Stimulated activated CD4-positive, alpha-beta T cell treated with anti-CD3 and anti-CD28 coated beads, Interleukin-12 subunit alpha, Interleukin-12 subunit beta, amount 100 ng/mL, for 24 hours (primary cell): ENCODE results near the gene ELP5.
A peak's percentile ranks its signal among the peaks of the same experiment; 100 is the strongest.

Source experiments
- DNase-seq, 2 experiments: peaks; one replicate each; pipeline ENCODE4 v3.0.0-alpha.2; 2020; ENCODE audit warnings: low read depth in 2 of 2

Gene ELP5

GRCh38 chr17:7285679-7286078, 33.7 kb downstream of the ELP5 start:
- no peak for DNase-seq

DNA sequence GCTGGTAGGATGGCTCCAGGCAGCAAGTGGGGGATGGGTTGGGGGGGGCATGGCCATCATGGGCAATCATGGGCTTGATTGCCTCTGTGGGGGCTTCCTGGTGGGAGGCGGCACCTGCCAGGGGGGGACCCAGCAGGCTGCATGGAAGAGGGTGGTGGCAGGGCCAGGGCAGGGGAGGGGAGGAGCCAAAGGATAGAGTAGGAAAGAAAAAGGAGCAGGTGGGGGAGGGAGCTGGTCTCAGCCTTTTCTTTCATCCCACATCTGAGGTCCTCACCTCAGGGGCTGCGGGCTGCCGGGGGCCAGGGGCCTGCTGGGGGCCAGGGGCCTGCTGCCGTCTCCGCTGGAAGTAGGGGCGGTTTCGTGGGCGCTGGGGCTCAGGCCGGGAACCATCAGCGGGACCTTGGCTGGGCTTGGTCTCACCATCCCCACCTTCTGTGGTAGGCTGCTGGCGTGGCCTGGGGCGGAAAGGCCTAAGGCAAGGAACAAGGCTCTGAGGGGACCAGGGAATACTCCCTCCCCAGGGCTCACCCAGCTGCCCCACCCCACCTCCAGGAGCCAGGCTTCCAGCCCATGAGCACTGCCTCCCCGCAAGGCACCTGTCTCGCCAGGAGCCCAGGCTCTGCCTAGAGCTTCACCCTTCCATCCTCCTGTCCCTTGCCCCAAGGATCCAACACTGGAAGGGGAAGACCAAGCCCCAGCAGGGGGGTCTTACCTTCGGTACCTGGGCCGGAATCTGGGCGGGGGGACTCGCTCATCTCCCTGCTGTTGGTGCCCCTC, 37.4 kb downstream of the ELP5 start:
- DNase-seq = no peak

- no peak for DNase-seq
Observed at GRCh38 chr17:7290166-7290565, 38.2 kb downstream of the ELP5 start.

DNA sequence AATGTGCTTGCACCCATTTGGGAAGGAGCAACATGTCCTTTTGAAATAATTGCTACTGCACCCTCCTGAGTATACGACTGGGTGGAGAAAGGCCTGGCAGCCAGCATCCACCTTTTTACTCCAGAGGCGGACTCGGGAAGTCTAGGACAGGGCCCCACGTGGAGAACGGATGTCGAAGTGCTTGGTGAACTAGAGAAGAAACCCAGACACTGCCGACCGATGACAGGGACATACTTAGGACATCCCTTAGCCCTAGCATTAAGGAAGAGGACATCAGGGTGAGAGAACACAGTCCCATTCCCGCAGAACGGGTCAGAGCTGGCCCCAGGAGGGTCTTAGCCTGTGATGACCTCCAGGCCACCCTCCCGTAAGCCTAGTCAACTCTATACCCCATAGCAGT, 38.7 kb downstream of the ELP5 start:
- DNase-seq = no peak

DNA sequence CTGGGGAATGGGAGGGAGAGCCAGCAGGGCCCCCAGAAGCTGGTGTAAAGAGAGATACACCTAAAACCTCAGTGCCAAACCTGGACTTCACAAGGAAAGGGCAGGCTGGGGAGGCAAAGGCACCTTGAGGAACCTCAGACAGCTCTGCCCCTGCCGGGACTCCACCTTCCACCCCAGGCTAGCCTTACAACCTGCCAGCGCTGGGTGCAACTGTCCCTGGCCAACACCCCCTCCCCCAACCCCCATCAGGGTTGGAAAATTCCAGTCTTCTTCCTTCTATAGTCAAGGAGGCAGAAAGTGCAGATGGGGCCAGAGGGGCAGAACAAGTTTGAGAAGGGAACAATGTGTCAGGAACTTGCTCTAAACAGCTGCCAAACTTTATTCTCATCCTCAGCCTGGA, 40.2 kb downstream of the ELP5 start:
- no peak for DNase-seq

DNA sequence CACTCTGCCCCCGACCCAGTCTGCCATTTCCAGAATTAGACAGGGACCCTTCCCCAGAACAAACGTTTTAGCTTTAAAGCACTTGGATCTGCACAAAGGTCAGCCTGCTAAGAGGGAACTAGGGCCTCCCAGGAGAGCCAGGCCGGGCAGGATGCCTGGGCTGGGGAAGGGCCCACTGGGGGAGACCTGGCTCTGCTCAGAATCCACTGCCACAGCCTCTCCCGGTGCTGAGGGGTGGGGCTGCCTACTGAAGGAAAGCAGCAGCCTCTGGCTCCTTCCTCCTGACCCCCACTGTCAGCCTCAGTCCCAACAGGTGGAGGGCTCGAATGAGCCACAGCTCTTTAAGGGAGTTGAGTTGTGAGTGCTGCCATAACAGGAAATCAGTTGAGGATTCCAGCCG, 40.7 kb downstream of the ELP5 start:
- no peak for DNase-seq

DNA sequence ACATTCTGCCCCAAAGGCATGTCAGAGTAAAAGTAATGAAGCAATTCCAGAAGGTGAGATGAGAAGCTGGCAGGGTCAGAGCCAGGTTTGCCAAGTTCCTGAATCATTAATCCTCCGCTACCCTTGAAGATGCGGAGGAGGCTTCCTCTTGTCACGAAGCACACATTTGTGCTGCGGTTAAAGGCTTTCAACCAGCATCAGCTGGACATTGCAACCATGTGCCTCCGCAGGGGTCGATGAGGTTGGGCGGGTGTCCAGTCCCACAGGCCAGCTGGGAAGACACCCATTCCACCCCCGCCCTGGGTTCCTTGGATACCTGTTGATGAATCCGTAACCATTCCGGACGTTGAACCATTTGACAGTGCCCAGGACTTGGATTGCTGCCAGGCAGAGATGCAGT, 41.1 kb downstream of the ELP5 start:
- DNase-seq = no peak

DNA sequence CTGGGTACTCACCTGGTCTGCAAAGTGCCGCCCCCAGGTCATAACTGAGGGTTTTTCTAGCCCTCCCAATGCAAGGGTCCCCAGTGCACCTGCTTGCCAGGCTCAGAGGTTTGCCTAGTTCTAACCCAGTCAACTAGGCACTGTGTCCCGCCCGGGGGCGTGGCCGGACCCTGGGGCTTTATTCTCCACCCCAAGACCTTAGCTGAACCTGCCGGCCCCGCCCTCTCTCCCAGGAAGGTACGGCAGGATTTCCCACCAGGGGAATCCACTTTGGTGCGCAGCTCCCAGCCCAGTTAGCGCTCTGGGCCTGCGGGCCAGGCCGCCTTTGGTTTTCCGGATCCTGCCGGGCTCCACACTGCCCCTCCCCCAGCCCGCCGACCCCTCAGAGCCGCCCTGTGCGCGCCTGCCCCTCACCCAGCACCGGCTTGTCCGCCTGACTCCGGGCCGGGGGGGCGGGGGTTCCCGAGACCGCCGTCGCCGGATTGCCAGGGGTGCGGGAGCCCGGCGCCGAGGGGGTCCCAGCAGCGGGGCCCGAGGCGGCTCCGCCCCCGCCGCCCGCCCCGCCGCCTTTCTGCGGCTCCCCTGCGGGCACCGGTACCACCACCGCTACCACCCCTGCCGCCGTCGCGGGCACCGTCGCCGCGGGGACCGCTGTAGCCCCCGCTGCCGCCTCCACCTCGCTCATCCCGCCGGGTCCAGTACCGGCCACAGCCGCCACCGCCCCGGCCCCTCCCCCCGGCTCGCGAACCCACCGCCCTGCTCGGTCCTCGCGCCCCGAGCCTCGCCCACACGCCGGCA, 42.0 kb downstream of the ELP5 start:
- no peak for DNase-seq

DNA sequence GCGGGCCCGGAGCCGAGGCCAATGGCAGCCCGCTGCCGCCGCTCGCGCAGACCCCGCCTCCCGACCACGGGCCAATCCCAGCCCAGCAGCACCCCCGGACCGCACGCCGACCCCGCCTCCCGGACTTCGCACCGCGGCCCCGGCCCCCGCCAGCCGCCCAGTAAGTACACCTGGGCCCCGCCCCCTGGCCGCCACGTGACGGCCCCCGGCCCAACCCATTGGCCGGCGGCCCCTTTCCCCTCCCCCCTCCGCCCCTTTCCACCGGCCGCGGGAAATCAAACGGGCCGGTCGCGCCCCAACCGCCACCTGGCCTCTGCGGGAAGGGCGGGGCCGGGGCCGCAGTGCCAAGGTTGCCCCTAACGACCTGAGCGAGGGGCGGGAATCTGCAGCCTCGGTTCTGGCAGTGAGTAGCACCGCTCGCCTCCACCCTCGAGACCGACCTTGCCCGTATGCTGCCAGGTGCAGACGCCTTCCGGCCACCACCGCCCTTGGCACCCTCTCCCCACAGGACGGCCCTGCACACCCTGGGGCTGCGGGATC, 42.7 kb downstream of the ELP5 start, which contains the start of gene YBX2:
TSS of gene YBX2 (minus strand) at position 26 of the 540 bp plus-strand sequence. CDS start 139 bp downstream, outside the sequence.
- peak; percentile 31 to 65 for DNase-seq

DNA sequence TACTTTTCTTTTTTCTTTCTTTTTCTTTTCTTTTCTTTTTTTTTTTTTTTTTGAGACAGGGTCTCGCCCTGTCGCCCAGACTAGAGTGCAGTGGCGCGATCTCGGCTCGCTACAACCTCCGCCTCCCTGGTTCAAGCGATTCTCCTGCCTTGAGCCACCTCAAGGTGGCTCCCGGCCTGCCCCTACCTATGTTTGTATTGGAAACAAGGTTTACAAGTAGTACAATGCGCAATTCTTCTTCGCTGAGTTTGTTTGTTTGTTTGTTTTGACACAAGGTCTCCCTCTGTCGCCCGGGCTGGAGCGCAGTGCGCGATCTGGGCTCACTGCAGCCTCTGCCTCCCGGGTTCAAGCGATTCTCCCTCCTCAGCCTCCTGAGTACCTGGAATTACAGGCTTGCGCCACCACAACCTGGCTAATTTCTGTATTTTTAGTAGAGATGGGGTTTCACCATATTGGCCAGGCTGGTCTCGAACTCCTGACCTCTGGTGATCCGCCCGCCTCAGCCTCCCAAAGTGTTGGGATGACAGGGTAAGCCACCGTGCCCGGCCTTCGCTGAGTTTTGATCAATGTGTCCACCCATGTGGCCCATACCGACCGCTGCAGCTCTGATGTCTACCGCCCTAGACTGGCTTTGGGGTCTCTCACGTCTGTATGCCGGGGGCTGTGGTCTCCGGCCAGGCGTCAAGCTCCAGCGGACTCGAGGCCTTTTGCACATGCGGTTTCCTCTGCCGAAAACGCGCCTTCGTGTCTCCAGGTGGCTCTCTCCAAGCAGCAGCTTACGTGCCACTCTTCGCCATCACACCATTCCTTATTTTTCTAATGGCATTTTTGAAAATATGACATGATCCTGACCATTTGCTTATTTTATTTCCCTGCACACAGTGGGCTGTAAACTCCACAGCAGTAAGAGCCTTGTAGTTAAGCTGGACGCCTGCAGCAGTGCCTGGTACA, 43.5 kb downstream of the ELP5 start:
- no peak for DNase-seq

DNA sequence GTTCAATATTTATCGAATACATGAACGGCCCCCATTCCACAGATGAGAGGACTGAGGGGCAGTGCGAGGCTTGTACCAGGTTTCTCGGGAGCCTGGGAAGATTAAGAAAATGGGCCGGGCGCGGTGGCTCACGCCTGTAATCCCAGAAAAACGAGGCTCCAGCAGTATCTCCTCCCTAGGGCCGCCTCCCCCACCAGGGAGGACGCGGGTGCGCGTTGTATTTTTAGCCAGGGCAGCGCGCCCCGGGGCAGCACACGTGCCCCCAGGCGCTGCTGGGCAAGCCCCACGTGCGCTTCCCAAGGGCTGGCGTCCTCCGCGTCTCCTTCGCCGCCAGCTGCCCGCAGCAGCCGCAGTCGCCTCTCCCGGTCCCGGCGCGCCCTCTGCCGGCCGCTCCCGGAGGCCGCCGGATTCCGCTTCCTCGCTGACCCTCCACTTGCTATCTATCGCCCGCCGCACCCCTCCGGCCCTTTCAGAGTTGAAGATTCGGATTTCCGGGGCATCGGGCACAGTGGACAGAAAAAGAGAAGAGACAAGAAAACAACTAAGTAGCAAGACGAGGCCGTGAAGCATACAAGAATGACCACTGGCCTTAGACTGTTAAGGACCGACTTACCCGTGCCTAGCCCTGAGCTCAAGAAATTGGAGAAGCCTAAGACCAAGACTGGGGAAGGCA, 44.3 kb downstream of the ELP5 start:
- DNase-seq = peak in 1 of 2 experiments; percentile 65

GRCh38 chr17:7304179-7304578, 52.2 kb downstream of the ELP5 start:
- DNase-seq = no peak

DNA sequence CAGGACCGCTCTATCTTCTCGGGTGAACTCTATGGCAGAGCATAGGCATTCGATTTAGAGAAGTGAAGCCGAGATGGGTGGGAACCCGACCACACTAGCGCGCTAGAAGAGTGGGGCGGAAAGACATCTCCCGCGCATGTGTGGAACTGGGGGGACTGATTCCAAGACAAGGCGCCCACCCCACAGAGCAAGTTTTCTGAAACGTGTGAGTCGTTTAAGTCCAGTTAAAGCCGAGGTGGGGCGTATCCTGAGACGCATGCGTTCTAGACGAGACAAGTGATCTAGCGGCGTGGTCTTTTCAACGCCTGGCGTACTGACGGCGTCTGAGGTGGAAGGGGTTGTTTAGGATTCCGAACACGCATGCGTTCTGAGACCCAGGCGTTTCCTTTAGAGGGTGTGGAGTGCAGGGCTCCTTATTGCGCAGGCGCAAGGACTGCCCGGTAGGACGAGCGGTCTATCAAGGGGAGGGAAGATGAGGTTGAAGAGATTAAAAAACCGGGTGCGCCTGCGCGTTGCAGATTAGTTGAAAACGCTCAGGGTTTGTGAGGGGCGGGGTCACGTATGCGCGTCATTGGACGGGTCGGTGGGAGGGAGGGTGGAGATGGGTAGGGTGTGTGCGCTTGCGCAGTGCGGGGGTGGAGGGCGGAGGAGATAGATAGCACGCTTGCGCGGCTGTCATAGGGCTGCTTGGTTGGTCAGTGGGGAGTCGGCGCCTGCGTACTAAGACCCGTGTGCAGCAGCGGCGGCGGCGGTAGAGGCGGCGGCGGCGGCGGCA, 55.1 kb downstream of the ELP5 start, which contains the start of gene EIF5A:
TSS of gene EIF5A (plus strand) at position 718 of the 775 bp plus-strand sequence. CDS start 2,008 bp downstream, outside the sequence.
- peak; percentile 100 for DNase-seq

GRCh38 chr17:7307686-7308624, 55.9 kb downstream of the ELP5 start:
- DNase-seq = peak in 1 of 2 experiments; percentile 30

GRCh38 chr17:7308625-7309433, 56.8 kb downstream of the ELP5 start:
- DNase-seq = peak; percentile 68 to 77
